Mammary epithelial cell (primary cell): ENCODE measurements around the gene PSAP.

ENCODE experiments used
- EZH2 ChIP-seq: IDR thresholded peaks from 2 replicates; pipeline ENCODE4 v1.6.1; 2012; ENCODE audit warnings: low read length, inconsistent platforms, borderline replicate concordance
- TF ChIP-seq, protein P1 (sequence below), 2 donors: IDR thresholded peaks in 1 of 2; conservative IDR thresholded peaks in 1 of 2; 2 replicates each; pipeline ENCODE4 v1.5.1; 2011 to 2012; ENCODE audit warnings: inconsistent platforms in 2 of 2, low read length in 2 of 2, mild to moderate bottlenecking in 2 of 2, control low read depth in 1 of 2, low read depth in 1 of 2; ENCODE audit not compliant: insufficient read depth in 1 of 2; ENCODE audit errors: extremely low read depth in 1 of 2

DNA sequence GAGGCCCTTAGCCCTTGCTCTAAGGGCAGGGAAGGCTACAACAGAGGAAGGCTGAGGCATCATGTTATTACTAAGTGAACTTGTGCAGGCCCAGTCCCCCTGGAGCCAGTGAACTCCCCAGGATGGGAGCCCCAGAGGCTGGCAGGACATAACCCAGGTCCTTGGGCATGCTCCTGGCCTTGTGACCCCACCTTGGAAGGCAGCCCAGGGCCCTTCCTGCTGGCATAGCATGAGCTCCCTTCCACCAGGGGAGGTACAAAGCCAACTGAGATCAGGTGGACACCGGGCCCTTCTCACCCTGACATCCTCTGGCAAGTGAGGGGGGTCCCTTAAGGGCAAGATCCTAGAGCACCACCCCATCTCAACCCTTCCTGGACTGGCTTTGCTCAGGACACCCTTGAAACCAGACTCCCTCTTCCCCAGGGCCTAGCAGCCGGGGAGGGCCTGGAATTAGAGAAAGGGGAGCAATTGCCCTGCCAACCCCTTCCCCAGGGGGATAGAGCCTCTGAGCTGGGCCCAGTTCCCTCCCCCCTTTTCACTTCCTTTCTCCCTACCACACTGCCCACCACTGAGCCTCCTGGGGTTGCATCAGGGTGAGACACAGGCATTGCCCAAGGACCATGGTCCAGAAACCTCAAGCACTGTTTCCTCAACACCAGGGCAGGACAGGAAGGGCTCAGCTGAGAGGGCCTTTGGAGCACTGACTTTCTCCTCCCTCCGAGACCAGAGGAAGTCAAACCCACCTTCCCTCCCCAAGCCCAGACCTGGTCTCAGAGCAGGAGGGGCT is 75.9 kb downstream of the PSAP start:
- TF ChIP-seq, protein P1, sequence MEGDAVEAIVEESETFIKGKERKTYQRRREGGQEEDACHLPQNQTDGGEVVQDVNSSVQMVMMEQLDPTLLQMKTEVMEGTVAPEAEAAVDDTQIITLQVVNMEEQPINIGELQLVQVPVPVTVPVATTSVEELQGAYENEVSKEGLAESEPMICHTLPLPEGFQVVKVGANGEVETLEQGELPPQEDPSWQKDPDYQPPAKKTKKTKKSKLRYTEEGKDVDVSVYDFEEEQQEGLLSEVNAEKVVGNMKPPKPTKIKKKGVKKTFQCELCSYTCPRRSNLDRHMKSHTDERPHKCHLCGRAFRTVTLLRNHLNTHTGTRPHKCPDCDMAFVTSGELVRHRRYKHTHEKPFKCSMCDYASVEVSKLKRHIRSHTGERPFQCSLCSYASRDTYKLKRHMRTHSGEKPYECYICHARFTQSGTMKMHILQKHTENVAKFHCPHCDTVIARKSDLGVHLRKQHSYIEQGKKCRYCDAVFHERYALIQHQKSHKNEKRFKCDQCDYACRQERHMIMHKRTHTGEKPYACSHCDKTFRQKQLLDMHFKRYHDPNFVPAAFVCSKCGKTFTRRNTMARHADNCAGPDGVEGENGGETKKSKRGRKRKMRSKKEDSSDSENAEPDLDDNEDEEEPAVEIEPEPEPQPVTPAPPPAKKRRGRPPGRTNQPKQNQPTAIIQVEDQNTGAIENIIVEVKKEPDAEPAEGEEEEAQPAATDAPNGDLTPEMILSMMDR (conservative IDR thresholded peaks at IDR 0.05 in 1 of 2, IDR thresholded peaks at IDR 0.05 in 1 of 2; ENCODE audit: extremely low read depth in 1 of 2, insufficient read depth in 1 of 2, low read depth in 1 of 2, low read length in 2 of 2): no peak
- no peak for TF ChIP-seq EZH2
